ENCODE results near the gene ZNF79. TPM values are rescaled to one million over a fixed set of nuclear protein-coding genes. Genes with fewer than 3 reads are reported as not detected.

ZNF79 gene
- total RNA-seq, 1 experiment from 2014 or later: 11.7 TPM

DNA sequence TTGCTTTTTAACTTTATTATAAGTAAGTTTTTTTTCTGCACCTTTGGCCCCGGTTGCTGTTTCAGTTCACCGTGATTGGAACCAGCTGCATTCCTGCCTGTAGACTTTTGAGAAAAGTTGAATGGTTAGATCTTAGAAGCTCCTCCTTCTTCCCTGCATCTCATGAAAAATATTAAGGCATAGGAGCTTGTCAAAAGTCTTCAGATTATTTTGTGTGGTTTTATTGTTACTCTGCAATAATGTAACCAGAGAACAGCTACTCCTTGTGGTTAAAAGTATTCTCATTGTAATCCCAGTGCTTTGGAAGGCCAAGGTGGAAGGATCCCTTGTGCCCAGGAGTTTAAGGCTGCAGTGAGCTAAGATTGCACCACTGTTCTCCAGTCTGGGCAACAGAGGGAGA is 30.5 kb upstream of the ZNF79 start:
- DNase-seq: no peak
- Histone ChIP-seq H3K4me3 (no peak overlapping the region), H3K27ac (no peak overlapping the region), H3K36me3 (no peaks in the 10 kb centered on the region), H3K27me3 (no peaks in the 10 kb centered on the region), H3K4me1 (peaks cover 20% of the 10 kb centered on the region), H3K9me3 (replicated peaks) (no peaks in the 10 kb centered on the region)

DNA sequence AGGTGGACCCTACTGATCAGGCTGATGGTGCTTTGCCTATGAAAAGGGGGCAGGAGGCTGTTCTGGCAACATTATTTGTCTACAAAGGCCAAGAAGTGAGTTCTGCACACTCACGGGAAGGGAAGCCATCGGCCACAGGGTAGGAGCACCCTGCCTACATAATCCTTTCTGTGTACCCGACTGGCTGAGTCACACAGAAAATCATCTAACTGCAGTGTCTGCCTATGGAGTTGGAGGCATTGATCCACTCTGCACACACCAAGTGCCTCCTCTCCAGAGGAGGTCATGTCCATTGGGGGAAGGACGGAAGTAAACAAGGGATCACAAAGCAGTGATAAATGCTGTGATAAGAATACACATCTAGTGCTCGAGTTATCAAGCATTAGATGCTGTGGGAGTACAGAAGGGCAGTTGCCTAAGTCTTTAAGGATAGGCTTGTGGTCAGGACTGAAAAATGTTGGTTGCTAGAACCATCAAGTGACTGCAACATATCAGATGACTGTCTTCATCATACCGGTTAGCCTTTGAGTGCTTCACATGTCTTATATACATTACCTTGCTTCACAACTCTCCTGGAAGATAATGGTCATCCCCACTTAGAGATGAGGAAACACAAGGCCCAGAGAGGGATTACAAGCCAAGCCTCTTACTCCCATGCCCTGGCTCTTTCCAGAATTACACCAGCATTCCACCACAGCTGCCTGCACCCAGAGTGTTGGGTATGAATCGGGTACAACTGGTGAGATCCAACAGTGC is 28.5 kb upstream of the ZNF79 start:
- no peaks in the 10 kb centered on the region for H3K9me3 ChIP-seq (replicated peaks)
- no peak for DNase-seq
- no peak overlapping the region for H3K27ac ChIP-seq
- no peaks in the 10 kb centered on the region for H3K27me3 ChIP-seq
- H3K4me1 ChIP-seq: peaks cover 13% of the 10 kb centered on the region
- H3K36me3 ChIP-seq: no peaks in the 10 kb centered on the region
- no peak overlapping the region for H3K4me3 ChIP-seq

DNA sequence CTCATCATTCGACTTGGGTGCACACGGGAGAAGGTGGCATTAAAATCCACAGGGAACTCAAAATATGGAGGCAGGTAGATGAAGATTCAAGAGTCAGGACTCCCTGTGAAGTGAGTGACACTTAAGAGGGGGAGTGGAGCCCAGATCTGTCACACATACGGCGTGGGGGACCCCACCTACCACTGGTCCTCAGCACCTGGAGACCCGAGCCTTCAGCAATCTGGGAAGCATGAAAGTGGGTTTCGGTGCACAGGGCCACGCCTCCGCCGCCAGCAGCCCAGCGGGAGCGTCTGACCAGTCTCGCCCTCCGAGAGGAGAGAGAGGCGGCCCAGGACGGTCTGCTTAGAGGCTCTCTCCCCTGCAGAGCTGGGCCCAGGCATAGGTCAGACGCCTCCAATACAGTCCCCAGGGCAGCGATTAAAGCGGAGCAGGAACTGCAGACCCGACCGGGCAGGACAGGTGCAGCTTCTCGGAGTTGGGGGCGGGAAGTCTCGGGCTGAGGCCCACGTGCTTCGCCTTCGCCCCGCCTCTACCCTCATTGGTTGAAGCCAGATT is 27.9 kb upstream of the ZNF79 start:
- H3K4me3 ChIP-seq: peak overlapping the region; percentile 52
- no peaks in the 10 kb centered on the region for H3K27me3 ChIP-seq
- H3K27ac ChIP-seq: no peak overlapping the region
- H3K36me3 ChIP-seq: no peaks in the 10 kb centered on the region
- no peak for DNase-seq
- H3K4me1 ChIP-seq: peaks cover 13% of the 10 kb centered on the region
- H3K9me3 ChIP-seq (replicated peaks): no peaks in the 10 kb centered on the region

DNA sequence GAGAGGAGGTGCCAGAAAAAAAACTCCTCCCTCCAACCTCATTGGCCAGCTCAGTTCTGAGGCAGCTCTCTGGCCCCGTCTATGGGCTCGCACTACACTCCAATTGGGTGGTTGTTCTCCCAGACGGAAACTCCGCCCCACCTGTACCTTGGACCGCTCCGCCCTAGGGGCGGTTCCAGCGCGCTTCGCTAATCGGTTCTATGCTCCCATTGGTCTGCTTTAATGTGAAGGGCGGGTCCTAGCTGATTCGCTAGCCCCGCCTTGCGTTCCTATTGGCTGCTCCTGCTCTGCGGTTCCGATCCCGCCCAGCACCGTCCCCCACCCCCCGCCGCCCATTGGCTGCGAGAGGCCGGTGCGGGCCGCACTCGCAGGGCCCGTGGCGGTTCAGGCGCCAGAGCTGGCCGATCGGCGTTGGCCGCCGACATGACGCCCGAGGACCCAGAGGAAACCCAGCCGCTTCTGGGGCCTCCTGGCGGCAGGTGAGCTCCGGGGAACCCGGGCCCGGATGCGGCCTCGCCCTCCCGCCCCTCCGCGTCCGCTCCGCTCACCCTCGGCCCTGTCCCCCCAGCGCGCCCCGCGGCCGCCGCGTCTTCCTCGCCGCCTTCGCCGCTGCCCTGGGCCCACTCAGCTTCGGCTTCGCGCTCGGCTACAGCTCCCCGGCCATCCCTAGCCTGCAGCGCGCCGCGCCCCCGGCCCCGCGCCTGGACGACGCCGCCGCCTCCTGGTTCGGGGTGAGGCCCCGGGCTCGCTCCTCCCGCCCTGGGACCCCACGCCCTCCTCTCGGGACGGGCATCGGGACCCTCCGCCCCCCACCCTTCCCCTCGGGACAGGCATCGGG is 27.2 kb upstream of the ZNF79 start, which contains the start of gene SLC2A8:
TSS of gene SLC2A8 (plus strand) at position 362 of the 838 bp plus-strand sequence. CDS start at position 424, 62 bp downstream.
- Histone ChIP-seq H3K36me3 (no peaks in the 10 kb centered on the region), H3K9me3 (replicated peaks) (no peaks in the 10 kb centered on the region), H3K27me3 (no peaks in the 10 kb centered on the region), H3K27ac (peak within 1 kb of the TSS; percentile 27; the same call in 1 of the 2 replicates), H3K4me3 (peak within 1 kb of the TSS; percentile 81), H3K4me1 (peaks cover 13% of the 10 kb centered on the region)
- peak; percentile 100 for DNase-seq

DNA sequence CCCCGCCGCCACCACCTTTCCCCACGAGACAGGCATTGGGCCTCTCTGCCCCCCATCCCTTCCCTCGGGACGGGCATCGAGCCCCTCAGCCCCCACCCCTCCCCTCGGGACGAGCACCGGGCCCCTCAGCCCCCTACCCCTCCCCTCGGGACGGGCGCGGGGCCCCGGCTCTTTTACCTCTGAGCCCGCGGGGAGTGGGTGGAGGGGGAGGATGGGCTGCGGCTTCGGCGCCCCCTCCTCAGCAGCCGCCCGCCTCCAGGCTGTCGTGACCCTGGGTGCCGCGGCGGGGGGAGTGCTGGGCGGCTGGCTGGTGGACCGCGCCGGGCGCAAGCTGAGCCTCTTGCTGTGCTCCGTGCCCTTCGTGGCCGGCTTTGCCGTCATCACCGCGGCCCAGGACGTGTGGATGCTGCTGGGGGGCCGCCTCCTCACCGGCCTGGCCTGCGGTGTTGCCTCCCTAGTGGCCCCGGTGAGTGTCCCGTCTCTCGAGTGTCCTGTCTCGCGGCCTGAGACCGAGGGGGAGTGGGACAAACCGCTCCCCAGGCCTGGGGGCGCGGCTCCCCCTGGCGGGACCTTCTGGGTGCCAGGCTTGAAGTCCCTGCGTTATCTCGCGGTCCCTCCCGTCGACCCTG is 26.4 kb upstream of the ZNF79 start:
- H3K27ac ChIP-seq: peak overlapping the region; percentile 27; the same call in 1 of the 2 replicates
- no peaks in the 10 kb centered on the region for H3K9me3 ChIP-seq (replicated peaks)
- H3K27me3 ChIP-seq: no peaks in the 10 kb centered on the region
- peak; percentile 68 to 80 for DNase-seq
- H3K36me3 ChIP-seq: no peaks in the 10 kb centered on the region
- peak overlapping the region; percentile 81 for H3K4me3 ChIP-seq
- H3K4me1 ChIP-seq: peaks cover 13% of the 10 kb centered on the region

DNA sequence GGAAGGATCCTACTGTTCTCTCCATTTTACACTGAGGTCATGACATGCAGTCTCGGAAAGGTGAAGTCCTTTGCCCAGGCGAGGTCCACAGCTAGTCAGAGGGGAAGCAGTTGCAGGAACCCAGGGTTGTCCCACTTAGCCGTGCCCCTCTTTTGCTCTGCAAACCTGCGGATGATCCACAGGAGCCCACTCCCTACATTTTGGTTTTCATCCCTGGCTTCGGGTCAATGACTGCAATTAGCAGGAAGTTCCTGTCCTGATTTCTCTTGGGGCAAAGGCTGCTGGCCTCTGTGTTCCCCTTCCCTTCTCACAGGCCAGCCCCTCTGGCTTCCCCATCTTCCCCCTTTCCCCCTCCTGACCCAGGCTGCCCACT is 25.9 kb upstream of the ZNF79 start:
- no peaks in the 10 kb centered on the region for H3K27me3 ChIP-seq
- H3K4me1 ChIP-seq: peaks cover 13% of the 10 kb centered on the region
- H3K4me3 ChIP-seq: peak overlapping the region; percentile 81
- H3K36me3 ChIP-seq: no peaks in the 10 kb centered on the region
- H3K9me3 ChIP-seq (replicated peaks): no peaks in the 10 kb centered on the region
- no peak for DNase-seq
- H3K27ac ChIP-seq: no peak overlapping the region

DNA sequence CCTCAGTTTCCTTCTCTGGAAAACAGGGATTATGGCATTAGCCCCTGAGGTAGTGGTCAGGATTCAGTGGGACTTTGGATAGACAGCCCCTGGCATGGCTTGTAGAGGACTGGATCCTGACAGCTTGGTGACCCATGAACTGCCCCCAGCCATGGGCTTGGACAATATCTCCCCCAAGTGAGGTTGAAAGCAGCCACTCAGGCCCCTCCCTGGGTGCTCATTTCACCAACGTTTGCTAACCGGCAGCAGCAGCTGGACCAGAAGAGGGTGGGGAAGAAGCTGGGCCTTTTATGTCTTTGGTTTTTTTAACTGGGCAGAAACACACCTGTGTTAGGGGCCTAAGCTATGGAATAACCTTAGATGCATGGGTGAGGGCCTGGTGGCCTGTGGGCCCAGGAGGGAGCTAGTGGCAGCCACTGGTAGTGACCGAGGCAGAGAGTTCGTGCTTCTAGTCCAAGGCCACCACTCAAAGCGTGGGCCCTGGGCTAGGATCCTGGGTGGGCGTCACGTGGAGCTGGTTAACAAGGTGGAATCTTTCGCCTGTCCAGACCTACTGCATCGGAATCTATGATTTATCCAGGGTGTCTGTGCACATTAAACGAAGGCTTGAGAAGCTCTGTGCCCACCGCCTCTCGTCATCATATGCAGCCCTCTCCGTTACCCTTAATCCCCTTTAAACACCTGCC is 25.3 kb upstream of the ZNF79 start:
- Histone ChIP-seq H3K27me3 (no peaks in the 10 kb centered on the region), H3K27ac (no peak overlapping the region), H3K4me1 (peaks cover 13% of the 10 kb centered on the region), H3K4me3 (no peak overlapping the region), H3K9me3 (replicated peaks) (no peaks in the 10 kb centered on the region), H3K36me3 (no peaks in the 10 kb centered on the region)
- no peak for DNase-seq

DNA sequence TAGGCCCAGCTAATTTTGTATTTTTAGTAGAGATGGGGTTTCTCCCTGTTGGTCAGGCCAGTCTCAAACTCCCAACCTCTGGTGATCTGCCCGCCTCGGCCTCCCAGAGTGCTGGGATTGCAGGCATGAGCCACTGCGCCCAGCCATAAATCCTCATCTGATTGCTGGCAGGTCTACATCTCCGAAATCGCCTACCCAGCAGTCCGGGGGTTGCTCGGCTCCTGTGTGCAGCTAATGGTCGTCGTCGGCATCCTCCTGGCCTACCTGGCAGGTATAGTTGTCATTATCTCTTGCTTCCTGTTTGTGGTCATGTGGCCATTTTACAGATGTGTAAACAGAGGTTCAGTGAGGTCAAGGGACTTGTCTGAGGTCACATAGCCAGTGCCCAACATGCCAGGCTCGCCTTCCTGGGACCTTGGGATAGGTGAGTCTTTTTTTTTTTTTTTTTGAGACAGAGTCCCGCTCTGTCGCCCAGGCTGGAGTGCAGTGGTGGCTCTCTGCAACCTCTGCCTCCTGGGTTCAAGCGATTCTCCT is 24.4 kb upstream of the ZNF79 start:
- no peak for DNase-seq
- Histone ChIP-seq H3K4me1 (peaks cover 13% of the 10 kb centered on the region), H3K27me3 (no peaks in the 10 kb centered on the region), H3K27ac (no peak overlapping the region), H3K36me3 (no peaks in the 10 kb centered on the region), H3K9me3 (replicated peaks) (no peaks in the 10 kb centered on the region), H3K4me3 (no peak overlapping the region)

DNA sequence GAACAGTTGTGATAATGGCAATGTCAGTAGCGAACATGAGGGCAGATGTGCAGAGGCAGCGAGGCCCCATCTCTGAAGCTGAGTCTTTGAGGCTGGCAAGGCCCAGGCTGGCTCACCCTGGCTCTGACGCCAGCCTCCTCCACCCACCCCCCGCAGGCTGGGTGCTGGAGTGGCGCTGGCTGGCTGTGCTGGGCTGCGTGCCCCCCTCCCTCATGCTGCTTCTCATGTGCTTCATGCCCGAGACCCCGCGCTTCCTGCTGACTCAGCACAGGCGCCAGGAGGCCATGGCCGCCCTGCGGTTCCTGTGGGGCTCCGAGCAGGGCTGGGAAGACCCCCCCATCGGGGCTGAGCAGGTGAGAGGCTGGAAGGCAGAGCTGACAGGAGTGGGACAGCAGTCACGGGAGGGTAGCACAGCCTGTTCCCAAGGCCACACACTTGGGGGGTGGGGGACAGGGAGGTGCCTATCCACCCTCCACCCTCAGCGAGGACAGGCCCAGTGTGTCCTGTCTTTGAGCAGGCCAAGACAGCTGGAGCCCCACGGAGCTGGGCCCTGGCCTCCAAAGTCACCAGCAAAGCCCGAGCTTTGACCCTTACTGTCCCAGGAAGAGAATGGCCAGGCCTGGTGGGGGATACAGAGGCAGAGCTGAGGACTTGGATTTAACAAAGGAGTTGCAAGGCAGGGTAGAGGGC is 21.6 kb upstream of the ZNF79 start:
- Histone ChIP-seq H3K36me3 (no peaks in the 10 kb centered on the region), H3K4me1 (peaks cover 7% of the 10 kb centered on the region), H3K27me3 (no peaks in the 10 kb centered on the region), H3K4me3 (no peak overlapping the region), H3K9me3 (replicated peaks) (no peaks in the 10 kb centered on the region), H3K27ac (no peak overlapping the region)
- DNase-seq: no peak

DNA sequence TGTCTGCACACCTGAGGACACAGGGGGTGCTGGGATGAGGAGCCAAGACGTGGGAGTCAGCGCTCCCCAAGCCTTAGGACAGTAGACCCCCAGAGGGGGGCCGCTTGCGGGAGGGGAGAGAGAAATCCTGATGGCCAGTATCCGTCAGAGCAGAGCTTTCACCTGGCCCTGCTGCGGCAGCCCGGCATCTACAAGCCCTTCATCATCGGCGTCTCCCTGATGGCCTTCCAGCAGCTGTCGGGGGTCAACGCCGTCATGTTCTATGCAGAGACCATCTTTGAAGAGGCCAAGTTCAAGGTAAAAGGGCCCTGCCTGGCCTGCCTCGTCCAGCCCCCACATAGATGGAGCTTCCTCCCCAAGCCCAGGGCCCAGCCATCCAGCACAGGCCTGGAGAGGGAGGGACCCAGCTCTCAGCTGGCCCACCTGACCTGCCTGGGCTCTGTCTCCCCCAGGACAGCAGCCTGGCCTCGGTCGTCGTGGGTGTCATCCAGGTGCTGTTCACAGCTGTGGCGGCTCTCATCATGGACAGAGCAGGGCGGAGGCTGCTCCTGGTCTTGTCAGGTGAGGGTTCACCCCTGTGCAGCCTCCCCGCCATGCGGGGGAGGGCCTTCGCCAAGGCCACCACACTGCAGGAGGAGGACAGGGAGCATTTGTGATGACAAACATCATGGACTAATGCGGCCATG is 20.5 kb upstream of the ZNF79 start:
- no peak overlapping the region for H3K27ac ChIP-seq
- no peaks in the 10 kb centered on the region for H3K27me3 ChIP-seq
- no peaks in the 10 kb centered on the region for H3K36me3 ChIP-seq
- no peak overlapping the region for H3K4me3 ChIP-seq
- no peak for DNase-seq
- H3K4me1 ChIP-seq: peaks cover 2% of the 10 kb centered on the region
- no peaks in the 10 kb centered on the region for H3K9me3 ChIP-seq (replicated peaks)

DNA sequence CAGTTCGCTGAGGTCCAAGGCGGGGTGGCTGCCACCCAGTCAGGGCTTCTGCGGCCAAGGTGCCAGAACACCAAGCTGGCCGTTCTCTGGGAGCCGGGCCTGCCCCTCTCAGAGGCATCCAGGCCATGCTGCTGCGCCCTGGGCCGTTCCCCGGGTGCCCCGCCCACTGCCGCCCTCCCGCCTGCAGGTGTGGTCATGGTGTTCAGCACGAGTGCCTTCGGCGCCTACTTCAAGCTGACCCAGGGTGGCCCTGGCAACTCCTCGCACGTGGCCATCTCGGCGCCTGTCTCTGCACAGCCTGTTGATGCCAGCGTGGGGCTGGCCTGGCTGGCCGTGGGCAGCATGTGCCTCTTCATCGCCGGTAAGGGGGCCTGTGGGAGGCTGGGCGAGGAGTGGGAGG is 19.6 kb upstream of the ZNF79 start:
- Histone ChIP-seq H3K27me3 (no peaks in the 10 kb centered on the region), H3K4me1 (no peaks in the 10 kb centered on the region), H3K36me3 (no peaks in the 10 kb centered on the region), H3K4me3 (no peak overlapping the region), H3K27ac (no peak overlapping the region), H3K9me3 (replicated peaks) (no peaks in the 10 kb centered on the region)
- DNase-seq: no peak

DNA sequence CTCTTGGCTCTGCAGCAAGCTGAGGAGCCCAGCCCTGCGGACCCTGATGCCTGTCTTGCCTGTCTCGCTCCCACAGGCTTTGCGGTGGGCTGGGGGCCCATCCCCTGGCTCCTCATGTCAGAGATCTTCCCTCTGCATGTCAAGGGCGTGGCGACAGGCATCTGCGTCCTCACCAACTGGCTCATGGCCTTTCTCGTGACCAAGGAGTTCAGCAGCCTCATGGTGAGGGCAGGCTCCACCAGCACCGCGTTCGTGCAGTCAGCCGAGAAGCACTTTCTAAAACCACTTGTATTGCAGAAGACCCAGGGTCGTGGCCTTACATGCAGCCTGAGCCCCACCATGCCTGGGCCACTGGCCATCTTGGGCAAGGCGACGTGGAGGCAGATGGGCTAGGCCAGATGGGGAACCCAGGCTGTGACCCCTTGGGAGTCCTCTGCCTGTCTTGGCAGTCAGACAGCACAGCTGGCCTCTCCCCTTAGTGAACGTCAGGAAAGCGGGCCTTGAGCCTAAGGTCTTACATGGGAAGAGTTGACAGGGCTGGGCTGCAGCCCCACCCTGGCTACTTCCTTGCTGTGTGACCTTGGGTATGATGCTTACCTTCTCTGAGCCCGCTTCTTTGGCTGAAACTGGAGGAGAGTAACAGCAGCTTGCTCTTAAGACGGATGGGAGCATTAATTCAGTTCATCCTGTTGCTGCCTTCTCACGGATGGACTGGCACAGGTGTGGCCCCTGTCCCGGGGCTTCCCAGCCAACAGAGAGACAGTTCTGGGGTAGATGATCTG is 18.6 kb upstream of the ZNF79 start:
- H3K36me3 ChIP-seq: no peaks in the 10 kb centered on the region
- H3K27ac ChIP-seq: no peak overlapping the region
- no peak for DNase-seq

More for the DNA sequence above, 18.6 kb upstream of the ZNF79 start:
- Histone ChIP-seq H3K27me3 (no peaks in the 10 kb centered on the region), H3K9me3 (replicated peaks) (no peaks in the 10 kb centered on the region), H3K4me3 (no peak overlapping the region), H3K4me1 (no peaks in the 10 kb centered on the region)

All from SJCRH30 (cell line).